GM12865 (cell line): ENCODE results near the gene SIRPB1.
"Not testable (repeated sequence)": the region's sequence is repeated elsewhere in the genome, so short reads cannot be mapped to it uniquely, and the experiment has no call there.

Experiments
- DNase-seq: peaks from one replicate; pipeline ENCODE4 v3.0.0; 2010; ENCODE audit warnings: low read depth
- H3K4me3 ChIP-seq: 2 replicates; pipeline ENCODE4 v1.5.1; 2011; ENCODE audit warnings: mild to moderate bottlenecking, low read depth, low read length, control low read depth
- CTCF ChIP-seq: IDR thresholded peaks from 2 replicates; pipeline ENCODE4 v1.5.1; 2011; ENCODE audit warnings: low read length, control low read depth, low read depth, inconsistent platforms; ENCODE audit not compliant: insufficient read depth; ENCODE audit errors: missing control alignments

Gene SIRPB1

GRCh38 chr20:1595333-1595732, 24.5 kb downstream of the SIRPB1 start:
- no peak overlapping the region for H3K4me3 ChIP-seq
- DNase-seq: no peak
- TF ChIP-seq CTCF: no peak

- no peak for TF ChIP-seq CTCF
- DNase-seq: no peak
- no peak overlapping the region for H3K4me3 ChIP-seq
These were observed 31.0 kb downstream of the SIRPB1 start for GRCh38 chr20:1588533-1589460.

DNA sequence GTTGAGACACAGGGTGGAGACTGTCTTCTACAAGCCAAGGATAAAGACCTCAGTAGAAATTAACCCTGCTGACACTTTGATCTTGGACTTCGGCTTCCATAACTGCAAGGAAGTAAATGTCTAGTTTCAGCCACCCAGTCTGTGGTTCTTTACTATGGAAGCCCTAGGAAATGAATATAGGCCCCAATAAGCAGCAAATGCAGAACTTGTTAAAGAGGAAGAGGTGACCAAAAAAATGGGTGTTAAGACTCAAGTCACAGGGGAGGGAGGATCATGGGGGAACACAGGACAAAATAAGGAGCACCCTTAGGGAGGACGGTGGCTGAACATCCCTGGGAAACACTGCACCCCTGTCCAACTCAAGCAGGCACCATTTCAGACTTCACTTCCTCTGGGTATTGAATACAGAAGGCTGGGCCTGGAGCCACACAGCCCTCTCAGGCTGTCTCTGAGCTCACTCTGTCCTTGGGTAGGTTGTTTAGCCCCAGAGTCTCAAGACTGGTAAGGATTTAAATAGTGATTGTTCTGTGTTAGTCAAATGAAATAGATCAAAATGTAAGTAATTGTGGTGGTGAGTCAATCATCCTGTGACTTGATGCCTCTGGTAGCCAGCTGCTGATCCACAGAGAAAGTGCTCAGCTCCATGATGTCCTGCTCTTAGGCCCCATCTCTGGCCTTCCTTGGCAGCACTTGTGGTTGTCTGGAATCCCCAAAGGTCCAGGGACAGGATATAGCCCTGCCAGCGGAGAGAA, 31.9 kb downstream of the SIRPB1 start:
- DNase-seq: no peak
- TF ChIP-seq CTCF: no peak
- no peak overlapping the region for H3K4me3 ChIP-seq

- TF ChIP-seq CTCF: no peak
- no peak overlapping the region for H3K4me3 ChIP-seq
- DNase-seq: no peak
These were observed 40.3 kb downstream of the SIRPB1 start for GRCh38 chr20:1579488-1579887.

DNA sequence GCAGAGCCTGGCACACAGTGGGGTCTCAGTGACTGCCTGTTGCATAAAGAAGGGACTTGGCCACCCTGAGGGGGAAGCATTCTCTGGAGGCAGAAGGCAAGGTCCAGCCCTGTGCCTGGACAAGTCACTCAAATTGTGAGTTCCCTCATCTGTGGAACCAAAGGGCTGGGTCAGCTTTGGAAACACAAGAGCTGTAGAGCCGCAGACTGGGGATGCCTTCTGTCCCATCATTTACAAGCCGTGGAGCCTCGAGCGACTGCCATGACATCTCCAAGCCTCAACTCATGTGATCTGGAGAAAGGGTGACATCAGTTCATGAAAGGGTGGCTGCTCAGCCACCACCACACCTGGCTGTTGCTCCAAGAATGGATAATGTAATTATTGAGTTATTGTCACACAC, 41.9 kb downstream of the SIRPB1 start:
- H3K4me3 ChIP-seq: no peak overlapping the region
- no peak for DNase-seq
- TF ChIP-seq CTCF: no peak

GRCh38 chr20:1577313-1577712, 42.5 kb downstream of the SIRPB1 start:
- DNase-seq, H3K4me3 ChIP-seq: not testable (repeated sequence)

DNA sequence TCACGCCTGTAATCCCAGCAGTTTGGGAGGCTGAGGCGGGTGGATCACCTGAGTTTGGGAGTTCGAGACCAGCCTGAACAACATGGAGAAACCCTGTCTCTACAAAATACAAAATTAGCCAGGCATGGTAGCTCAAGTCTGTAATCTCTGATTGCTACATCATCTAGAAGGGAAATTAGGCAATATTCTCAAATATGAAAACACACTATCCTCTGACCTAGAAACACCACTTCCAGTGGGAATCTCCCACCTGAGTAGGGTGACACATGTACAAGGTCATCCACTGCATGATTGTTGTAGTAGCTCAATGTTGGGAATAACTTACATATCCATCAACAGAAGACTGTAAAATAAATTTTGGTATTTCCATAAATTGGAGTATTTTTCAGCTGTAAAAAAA, 43.2 kb downstream of the SIRPB1 start:
- DNase-seq: no peak
- H3K4me3 ChIP-seq: no peak overlapping the region
- TF ChIP-seq CTCF: no peak

DNA sequence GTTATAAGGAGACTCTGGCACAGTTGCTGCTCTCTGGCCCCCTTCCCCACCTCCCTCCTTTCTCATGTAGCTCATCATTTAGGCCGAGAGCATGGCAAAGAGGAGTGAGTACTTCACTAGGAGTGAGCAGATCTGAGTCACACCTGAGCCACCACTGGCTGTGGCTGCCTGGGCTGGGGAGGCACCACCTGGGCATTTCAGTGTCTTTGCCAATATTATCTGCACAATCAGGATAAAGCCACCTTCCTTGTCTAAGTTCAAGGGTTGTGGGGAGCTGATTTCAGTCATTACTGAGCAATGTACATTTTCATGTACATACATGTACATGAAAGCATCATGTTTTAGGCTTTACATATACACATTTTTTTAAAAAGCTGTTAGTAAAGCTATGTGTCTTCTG, 43.8 kb downstream of the SIRPB1 start:
- DNase-seq, H3K4me3 ChIP-seq: not testable (repeated sequence)

DNA sequence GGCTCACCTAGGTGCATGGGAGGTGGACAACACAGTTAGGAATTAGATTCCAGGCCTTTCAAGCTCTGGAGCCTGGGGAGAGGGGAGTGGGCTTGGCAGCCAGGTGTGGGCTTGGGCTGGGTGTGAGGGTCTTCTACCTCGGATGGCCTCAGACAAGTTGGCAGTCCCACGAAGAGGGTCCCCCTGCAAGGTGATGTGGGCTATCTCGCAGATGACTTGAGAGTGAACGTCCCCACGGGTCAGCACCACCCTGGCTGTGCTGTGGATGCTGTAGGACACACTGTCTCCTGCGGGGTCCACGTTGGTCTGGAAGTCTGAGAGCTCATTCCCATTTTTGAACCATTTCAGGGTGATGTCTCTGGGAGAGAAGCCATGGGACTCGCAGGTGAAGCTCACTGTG, 48.2 kb downstream of the SIRPB1 start:
- not testable (repeated sequence) for DNase-seq, H3K4me3 ChIP-seq
